Measurements from ENCODE around the gene ARID2. TPM values are rescaled to one million over a fixed set of nuclear protein-coding genes. Genes with fewer than 3 reads are reported as not detected.

ARID2 gene
- total RNA-seq, 4 donors from 2014 or later, result 10.5 to 25.0 (median 11.7) TPM

DNA sequence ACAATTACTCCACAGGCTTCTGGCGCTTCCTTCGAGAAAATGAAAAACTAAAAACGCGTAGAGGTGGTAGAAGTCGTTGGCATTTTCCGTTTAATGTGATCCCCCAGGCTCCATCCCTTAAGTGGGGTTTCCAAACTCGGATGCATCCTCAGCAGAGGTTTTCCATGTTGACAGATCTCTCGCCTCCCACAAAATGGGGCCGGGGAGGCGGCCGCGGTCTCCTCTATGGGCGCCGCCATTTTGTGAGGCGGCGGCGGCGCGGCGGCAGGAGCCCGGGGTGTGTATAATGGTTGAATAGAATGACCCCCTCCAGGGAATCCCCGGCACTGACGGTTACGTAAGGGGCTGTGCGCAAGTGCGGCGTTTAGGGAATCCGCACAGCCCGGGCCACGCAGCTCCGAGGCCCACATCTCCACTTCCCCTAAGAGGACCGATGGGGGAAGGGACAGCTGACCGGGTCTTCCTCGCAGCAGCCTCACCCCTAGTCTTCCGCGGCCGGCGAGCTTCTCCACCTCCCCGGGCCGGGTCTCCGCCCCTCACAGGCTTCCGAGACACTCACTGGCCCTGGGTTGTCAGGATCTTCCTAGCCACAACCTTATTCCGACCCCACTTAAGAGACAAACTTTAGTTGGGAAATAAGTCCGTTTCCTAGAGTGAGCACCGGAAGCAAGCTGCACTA, 2.1 kb upstream of the ARID2 start:
- intact Hi-C loops (cut with DNase I; ENCODE audit: low total_unique reads) (loop anchor here (2.0 to 5.0 kb wide), 7 partner anchors 55 to 655 kb away; partner anchors contain the start of genes ANO6 and SLC38A1), in situ Hi-C loops (cut with MboI; ENCODE audit: low sequenced_read_pairs in 4 of 4) (loop anchor here in 1 of 4 donors (25.0 kb wide), 1 partner anchor 515 kb away; the partner anchor contains the start of gene ANO6)
- Histone ChIP-seq H3K36me3 (no peaks in the 10 kb centered on the region), H3K9me3 (no peaks in the 10 kb centered on the region), H3K27ac (peak overlapping the region; percentile 98 to 100 (median 98)), H3K4me1 (peaks cover 46 to 47% of the 10 kb centered on the region in 2 donors), H3K4me3 (peak overlapping the region; percentile 81 to 91 (median 84)), H3K27me3 (no peaks in the 10 kb centered on the region)
- DNase-seq (peak; percentile 92 to 96), ATAC-seq (peak; percentile 55 to 59)
- TF ChIP-seq, protein P1, sequence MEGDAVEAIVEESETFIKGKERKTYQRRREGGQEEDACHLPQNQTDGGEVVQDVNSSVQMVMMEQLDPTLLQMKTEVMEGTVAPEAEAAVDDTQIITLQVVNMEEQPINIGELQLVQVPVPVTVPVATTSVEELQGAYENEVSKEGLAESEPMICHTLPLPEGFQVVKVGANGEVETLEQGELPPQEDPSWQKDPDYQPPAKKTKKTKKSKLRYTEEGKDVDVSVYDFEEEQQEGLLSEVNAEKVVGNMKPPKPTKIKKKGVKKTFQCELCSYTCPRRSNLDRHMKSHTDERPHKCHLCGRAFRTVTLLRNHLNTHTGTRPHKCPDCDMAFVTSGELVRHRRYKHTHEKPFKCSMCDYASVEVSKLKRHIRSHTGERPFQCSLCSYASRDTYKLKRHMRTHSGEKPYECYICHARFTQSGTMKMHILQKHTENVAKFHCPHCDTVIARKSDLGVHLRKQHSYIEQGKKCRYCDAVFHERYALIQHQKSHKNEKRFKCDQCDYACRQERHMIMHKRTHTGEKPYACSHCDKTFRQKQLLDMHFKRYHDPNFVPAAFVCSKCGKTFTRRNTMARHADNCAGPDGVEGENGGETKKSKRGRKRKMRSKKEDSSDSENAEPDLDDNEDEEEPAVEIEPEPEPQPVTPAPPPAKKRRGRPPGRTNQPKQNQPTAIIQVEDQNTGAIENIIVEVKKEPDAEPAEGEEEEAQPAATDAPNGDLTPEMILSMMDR (IDR thresholded peaks at IDR 0.05 in 4 of 5, conservative IDR thresholded peaks at IDR 0.05 in 1 of 5), result no peak
- TF ChIP-seq POLR2A (IDR thresholded peaks at IDR 0.05), result peak; percentile 39 to 81

DNA sequence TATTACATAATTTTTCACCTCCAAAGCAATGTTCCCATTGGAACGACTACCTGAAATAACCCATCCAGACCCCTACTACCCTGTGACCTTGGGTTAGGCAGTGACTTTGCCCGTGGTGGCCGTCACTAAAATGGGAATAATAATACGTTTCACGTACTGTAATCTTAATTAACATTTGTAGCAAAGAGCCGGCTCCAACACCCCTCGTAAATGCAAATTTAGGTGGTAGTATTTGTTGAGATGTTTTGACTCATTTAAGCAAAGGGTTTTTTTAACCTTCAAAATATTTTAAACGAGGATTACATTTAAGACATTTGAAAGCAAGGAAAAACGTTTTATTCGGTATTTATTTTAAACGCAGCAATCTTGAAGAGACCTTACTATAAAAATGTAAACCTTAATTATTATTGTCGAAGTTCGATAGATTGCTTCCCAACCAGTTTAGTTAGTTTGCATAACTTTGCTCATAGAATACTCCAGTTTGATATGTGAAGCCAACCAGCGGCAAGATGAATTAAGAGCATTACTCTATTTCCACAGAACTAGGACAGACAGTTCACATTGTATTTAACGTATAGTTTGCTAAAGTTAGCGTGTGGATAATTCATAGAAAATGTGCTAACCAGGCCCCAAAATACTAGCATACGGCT, 1.4 kb upstream of the ARID2 start:
- intact Hi-C loops (cut with DNase I; ENCODE audit: low total_unique reads), result loop anchor here (1.0 to 5.0 kb wide), 8 partner anchors 56 to 654 kb away; partner anchors contain the start of genes ANO6, SCAF11 and SLC38A1
- in situ Hi-C loops (cut with MboI; ENCODE audit: low sequenced_read_pairs in 4 of 4), result loop anchor here in 1 of 4 donors (25.0 kb wide), 1 partner anchor 516 kb away; the partner anchor contains the start of gene ANO6
- H3K27ac ChIP-seq, result peak overlapping the region; percentile 98 to 100 (median 98)
- no peak for ATAC-seq
- H3K36me3 ChIP-seq, result no peaks in the 10 kb centered on the region
- TF ChIP-seq, protein P1 (IDR thresholded peaks at IDR 0.05 in 4 of 5, conservative IDR thresholded peaks at IDR 0.05 in 1 of 5), result no peak
- no peak for TF ChIP-seq POLR2A (IDR thresholded peaks at IDR 0.05)
- H3K4me1 ChIP-seq, result peaks cover 46 to 47% of the 10 kb centered on the region in 2 donors
- H3K9me3 ChIP-seq, result no peaks in the 10 kb centered on the region
- DNase-seq, result no peak
- peak overlapping the region; percentile 81 to 91 (median 84) for H3K4me3 ChIP-seq
- H3K27me3 ChIP-seq, result no peaks in the 10 kb centered on the region

DNA sequence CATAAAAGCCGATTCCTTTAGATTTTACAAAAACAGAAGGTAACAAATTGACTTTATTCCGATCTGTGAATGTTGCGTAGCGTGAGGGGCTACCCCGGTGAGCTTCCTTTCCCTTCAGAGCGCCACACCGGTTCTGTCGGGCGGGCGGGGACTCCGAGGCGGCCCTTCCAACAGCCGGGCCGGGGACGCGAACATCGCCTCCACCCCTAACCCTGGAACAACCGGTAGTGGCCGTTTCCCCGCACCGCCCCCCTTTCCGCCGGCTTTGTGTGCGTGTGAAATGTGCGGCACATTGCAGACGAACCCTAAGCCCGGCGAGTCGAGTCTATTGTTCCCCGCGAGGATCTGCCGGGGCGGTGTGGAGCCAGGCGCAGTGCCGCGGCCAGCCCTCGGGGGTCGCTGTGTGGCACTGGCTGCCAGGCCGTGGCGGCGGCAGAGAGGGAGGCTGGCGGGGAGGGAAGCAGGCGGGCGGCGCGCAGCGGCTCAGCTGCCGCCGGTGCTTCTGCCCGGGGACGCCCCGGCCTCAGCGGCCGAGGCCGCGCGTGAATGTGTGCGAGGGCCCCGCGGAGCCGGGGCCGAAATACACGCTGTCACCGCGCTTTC, 775 bp upstream of the ARID2 start:
- DNase-seq (peak; percentile 88 to 94), ATAC-seq (peak; percentile 55 to 58)
- in situ Hi-C loops (cut with MboI; ENCODE audit: low sequenced_read_pairs in 4 of 4), result loop anchor here in 1 of 4 donors (25.0 kb wide), 1 partner anchor 516 kb away; the partner anchor contains the start of gene ANO6
- TF ChIP-seq, protein P1 (IDR thresholded peaks at IDR 0.05 in 4 of 5, conservative IDR thresholded peaks at IDR 0.05 in 1 of 5), result peak; percentile 91 to 99 (median 98)
- peak; percentile 81 to 89 for TF ChIP-seq POLR2A (IDR thresholded peaks at IDR 0.05)
- H3K27ac ChIP-seq, result peak overlapping the region; percentile 98 to 100 (median 98)
- intact Hi-C loops (cut with DNase I; ENCODE audit: low total_unique reads), result loop anchor here (1.0 to 5.0 kb wide), 6 partner anchors 56 to 654 kb away; partner anchors contain the start of genes ANO6, SCAF11 and SLC38A1
- H3K36me3 ChIP-seq, result no peaks in the 10 kb centered on the region
- H3K4me1 ChIP-seq, result peaks cover 46 to 47% of the 10 kb centered on the region in 2 donors
- H3K4me3 ChIP-seq, result peak overlapping the region; percentile 81 to 91 (median 84)
- H3K27me3 ChIP-seq, result no peaks in the 10 kb centered on the region
- no peaks in the 10 kb centered on the region for H3K9me3 ChIP-seq

DNA sequence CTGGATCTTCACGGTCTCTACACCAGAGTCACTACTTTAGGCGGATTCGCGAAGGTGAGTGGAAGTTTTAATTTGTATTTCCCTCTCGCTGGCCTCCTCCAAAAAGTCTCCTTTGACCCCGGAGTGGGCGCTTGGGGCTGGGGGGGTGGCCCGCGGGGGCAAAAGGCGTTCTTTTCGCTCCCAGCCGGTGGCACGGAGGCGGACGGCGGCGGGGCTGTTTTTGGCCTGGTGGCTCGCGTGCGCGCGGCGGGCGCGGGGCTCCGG, 510 bp downstream of the ARID2 start:
- Histone ChIP-seq H3K4me3 (peak overlapping the region; percentile 81 to 91 (median 84)), H3K9me3 (no peaks in the 10 kb centered on the region), H3K27ac (peak overlapping the region; percentile 98 to 100 (median 98)), H3K36me3 (no peaks in the 10 kb centered on the region), H3K27me3 (no peaks in the 10 kb centered on the region), H3K4me1 (peaks cover 46 to 47% of the 10 kb centered on the region in 2 donors)
- DNase-seq (peak; percentile 3 to 25), ATAC-seq (no peak)
- intact Hi-C loops (cut with DNase I; ENCODE audit: low total_unique reads), result loop anchor here (2.0 kb wide), 1 partner anchor 45 kb away; no protein-coding TSS in a partner anchor
- in situ Hi-C loops (cut with MboI; ENCODE audit: low sequenced_read_pairs in 4 of 4), result loop anchor here in 2 of 4 donors (10.0 to 25.0 kb wide), 2 partner anchors 255 to 518 kb away; partner anchors contain the start of gene ANO6 (in 1 of the 2)
- TF ChIP-seq, protein P1 (IDR thresholded peaks at IDR 0.05 in 4 of 5, conservative IDR thresholded peaks at IDR 0.05 in 1 of 5), result no peak
- no peak for TF ChIP-seq POLR2A (IDR thresholded peaks at IDR 0.05)

Measured in gastrocnemius medialis (tissue), 4 donors.